Stimulated activated CD8-positive, alpha-beta memory T cell treated with anti-CD3 and anti-CD28 coated beads, Interleukin-7, amount 100 ng/mL, for 4 hours (primary cell): ENCODE measurements around the gene BLACAT1.
"Not testable (repeated sequence)": the region's sequence is repeated elsewhere in the genome, so short reads cannot be mapped to it uniquely, and the experiment has no call there.

Source experiments
- DNase-seq, 2 donors: peaks; one replicate each; pipeline ENCODE4 v3.0.0-alpha.2; 2020; ENCODE audit warnings: low read depth in 2 of 2

BLACAT1 gene

DNA sequence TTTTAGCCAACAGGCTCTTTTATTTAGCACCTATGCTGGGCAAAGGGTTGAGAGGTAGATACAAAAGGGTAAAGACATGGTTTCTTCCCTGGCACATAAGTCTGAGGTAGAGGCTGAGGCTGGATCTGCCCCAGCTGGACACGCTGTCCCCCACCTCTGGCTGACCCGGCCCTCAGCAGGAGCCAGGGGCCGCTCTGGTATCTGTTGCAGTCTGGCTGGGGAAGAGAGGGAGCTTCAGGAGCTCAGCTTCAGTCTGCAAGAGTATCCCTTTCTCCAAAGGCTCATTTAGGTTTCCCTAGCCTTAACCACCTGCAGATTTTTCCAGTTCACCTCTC is 14.2 kb downstream of the BLACAT1 start:
- no peak for DNase-seq

DNA sequence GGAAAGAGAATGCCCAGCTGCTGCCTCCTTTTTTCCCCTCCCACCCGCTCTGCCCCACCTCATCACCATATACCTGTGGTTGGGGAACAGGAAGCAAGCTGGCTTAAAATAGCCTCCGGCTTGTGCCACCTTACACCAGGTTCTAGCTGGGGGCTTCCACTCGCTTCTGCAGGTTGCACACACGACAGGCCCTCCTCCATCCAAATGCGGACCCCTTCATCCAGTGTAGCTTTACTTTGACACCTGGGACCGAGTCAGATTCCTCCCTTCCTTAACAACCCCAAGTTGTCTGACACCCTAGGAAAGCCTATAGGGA is 14.6 kb downstream of the BLACAT1 start:
- no peak for DNase-seq

DNA sequence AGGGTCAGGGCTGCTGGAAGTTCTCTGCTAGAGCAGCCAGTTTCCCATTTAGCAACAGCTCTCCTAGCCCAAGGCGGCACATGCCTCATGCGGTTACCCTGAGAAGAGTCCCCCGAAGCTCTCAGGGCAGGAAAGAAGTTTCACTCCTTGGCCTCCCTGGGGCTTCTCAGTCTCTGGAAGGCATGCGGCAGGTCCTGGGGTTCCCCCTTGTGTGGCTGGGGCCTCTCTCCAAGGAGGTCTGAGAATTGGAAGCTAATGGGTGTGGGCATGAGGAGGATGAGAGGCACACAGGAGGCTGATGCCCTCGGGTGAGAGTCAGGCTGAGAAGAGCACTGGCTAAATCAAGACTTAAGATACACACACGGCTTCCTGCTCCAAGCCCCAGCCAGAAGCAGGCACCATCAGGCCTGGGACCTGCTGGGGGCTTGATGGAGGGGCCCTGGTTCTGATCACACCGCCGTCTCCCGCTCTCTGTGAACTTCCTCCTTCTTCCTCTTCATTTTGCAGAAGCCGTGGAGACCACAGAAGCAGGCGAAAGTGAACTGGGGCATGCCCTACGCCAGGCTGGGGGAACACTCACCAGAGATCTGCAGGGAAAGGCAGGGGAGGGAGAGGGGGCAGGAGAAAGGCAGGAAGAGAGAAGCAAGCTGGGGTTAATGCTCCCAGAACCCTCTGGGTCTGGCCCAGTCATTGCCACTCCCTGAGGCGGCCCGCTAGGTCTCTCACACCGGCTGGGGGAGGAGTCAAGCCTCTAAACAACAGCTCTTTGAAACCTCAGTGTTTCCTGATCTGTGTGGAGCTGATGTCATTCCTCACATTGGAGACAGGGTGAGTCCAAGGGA is 15.1 kb downstream of the BLACAT1 start:
- DNase-seq = peak; percentile 33 to 55

DNA sequence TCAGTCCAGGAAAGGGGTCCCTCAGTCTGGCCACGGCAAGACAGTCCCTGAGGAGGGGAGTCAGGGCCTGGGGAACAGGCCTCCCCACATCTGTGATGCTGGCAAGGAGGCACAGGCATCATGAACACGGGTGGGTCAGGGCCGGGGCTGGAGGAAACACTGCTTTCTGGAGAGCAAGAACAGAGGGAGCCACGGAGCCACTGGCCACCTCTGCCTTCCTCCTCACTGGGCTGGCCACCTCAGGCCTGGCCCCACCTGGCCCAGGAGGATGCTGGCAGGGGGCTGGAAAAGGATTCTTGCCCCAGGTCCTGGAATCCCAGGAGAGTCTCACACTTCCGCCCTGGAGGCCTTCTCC is 15.7 kb downstream of the BLACAT1 start:
- no peak for DNase-seq

DNA sequence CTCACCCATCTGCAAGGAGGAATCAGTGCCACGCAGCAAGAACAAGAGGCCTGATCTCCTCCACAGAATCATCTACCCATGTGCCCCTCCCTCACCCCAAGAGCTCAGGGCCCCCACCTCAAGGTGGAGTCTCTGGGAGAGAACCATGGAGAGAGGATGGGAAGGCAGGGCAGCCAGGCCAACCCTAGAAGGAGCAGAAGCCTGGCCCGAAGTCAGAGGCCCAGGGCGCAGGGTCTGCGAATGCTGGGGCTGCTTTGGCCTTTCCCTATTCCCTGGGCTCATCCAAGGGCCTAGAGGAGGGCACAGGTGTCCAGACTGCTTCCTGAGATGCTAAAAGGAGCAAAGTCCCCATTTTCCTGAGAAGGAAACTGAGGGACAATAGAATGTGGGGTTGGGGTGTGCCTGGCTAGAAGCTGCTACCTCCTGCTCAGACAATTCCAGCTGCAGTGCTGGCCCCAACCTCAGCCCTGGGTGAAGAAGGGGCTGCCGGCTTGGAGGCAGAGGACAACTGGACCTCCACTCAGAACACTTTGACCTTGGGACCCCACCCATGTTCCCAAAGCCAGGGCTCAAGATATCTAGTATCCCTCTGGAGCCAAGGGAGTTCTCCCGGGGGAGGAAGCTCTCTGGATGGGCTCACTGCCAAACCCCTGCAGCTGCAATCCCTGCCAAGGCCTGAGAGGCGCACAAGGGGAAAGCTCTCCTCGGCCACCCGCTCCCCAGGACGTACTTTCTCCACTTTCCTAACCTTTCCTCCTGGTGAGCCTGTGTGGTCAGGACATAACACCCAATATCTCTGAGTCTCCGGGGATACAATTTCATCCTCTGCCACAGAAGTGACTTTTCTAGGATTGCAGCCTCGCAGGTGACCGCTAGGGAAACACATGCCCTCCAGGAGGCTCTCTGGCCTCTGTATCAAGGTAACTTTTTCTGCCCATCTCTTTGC is 17.4 kb downstream of the BLACAT1 start:
- DNase-seq = no peak

DNA sequence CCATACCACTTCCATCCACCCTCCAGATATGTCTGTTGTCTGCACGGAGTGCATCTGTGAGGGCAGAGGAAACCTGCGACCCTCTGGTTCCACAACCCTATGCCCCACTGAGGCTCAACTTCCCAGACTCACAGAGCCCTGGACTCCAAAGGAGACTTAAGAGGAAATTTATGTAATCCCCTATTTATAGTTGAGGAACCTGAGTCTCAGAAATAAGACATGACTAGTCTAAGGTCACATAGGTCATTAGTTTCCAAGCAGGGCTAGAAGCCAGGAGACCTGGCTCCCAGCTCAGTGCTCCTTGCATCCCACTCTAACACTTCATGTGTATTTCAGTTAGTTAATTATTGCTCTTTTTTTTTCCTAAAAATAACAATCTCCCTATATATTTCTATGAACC is 18.3 kb downstream of the BLACAT1 start:
- no peak for DNase-seq

DNA sequence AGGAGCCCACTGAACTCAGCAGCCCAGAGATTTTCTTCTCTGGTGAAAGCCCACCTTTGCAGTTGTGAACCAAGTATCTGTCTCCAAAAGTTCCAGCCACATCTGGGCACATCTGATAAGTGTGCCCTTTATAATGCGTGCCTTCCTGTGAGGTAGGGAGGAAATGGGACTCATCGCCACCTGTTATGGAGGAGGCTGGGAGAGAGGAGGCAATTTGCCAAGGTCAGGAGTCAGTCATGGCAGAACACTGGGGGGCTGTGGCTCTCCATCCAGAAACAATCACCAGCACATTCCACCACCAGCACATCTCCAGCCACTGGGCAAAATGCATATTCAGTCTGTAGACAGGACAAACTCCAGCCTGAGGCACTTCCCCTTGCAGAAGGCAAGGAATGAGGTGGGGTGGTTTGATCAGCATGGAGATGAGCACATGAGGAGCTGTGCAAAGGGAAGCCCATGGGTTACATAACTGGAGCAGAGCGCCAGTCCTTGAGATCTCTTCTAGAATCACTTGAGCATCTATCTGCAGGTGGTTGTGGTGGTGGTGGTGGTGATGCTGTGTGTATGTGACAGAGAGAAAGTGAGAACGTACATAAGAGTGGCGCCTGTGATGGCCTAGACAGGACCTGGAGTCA is 19.0 kb downstream of the BLACAT1 start:
- DNase-seq = no peak

DNA sequence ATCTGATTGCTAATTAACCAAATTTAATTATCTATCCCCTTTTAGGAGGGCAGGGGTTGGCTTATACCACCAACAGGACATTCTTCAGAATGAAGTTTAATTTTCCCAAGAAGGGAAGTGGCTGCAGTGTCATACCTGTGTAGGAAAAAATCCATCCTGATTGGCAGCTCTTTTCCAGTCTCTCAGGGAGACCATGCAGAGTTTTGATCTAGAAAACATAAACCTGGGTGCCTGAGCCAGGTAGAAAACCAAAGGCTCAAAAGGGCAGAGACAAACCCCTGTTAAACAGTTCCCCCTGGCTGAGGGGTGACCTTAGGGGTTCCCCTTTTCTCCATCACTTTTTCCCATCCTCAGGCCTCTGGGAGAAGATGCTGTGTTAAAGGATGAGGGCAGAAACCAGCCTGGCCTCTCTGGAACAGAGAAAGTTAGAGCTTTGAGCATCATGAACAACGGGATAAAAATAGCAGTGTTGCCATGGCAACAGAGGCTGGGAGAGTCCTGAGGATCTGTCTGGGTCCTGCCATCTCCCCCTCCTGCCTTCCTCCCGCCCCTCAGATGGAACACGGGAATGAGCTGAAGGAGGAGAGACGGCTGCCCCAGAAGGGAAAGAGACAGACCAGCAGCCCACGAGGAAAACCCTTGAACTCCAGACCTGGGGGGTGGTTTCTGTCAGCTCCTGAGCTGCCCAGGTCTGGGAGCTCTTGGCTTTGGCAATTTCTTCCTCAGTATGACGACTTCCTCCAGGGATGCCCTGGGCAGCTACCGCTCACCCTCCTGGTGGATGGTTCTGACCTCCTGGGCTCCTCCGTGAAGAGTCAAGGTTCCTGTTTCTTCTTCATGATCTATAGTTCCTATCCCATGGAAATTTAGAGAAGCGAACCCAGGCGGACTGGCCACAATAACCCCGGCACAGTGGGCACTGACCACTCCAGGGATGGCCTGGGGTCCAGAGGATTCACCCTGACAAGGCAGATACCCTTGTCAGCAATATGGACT is 20.0 kb downstream of the BLACAT1 start:
- DNase-seq = no peak

DNA sequence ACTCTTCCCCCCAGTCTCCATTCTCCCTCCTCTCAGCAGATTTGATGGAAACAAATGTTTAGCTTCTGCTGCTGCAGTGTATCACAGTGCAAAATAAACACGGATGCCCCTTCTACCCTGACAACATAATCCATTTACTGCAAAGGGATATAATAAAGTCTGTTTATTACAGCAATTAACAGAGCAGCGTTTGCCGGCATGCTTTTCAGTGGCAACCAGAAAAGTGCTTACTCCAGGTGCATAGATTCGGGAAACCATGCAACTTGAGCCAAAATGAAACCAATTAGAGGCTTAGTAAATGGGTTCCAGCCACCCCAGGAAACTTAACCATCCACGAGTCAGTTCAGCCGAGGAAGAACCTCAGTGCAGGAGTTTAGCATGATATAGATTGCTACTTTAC is 21.1 kb downstream of the BLACAT1 start:
- DNase-seq = no peak

DNA sequence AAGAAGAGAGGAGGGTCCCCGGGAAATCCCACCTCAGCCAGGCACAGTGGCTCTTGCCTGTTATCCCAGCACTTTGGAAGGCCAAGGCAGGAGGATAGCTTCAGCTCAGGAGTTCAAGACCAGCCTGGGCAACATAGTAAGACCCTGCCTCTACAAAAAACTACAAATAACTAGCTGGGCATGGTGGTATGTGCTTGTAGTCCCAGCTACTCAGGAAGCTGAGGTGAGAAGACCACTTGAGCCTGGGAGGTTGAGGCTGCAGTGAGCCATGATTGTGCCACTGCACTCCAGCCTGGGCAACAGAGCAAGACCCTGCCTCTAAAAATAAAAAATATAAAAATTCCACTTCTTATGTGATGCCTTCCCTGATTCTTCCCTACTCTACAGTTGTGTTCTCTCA is 23.2 kb downstream of the BLACAT1 start:
- DNase-seq = not testable (repeated sequence)

DNA sequence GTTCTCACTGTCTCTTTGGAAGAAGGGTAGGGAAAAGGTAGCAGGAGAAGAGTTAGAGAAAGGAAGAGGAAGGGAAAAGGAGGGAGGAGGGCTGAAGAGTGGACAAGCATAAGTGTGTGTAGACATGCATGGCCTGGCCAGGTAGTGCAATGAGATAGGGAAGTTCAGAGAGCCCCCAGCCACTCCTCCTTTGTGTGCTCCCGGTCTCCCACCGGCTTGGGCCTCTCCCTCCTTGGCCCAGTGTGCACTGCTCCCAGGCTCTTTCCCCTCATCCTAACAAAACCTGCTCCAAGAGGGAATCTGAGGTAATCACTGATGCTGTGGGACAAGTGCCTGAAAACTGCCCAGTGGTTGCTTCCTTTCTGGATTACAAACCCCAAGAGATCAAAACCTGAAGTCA is 23.7 kb downstream of the BLACAT1 start:
- DNase-seq = no peak

DNA sequence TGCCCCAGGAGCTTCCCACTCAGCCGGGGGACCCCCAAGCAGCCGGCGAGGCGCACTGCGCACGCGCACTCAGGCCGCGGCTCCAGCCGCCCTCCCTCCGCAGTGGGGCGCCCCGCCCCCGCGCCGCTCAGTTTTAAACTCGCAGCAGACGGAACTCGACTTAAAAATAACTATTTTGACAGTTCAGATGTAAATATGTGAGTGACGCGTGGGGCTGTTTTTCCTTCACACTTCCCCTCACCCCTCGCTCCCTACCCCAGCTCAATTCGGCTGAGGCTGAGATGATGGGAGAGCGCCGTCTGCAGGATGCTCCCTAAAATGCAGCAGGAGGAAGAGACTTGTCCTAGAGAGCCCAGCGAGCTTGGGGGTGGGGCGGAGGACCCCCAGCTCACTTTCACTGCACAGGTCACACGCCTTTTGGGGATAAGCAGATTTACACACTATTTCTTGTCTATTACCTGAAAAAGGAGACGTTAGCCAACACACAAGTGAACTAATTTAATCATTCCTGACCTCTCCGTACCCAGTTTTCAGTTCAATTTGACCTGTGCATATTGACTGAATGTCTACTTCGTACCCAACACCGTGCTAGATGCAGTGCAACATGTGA is 25.0 kb downstream of the BLACAT1 start:
- peak; percentile 11 to 50 for DNase-seq

DNA sequence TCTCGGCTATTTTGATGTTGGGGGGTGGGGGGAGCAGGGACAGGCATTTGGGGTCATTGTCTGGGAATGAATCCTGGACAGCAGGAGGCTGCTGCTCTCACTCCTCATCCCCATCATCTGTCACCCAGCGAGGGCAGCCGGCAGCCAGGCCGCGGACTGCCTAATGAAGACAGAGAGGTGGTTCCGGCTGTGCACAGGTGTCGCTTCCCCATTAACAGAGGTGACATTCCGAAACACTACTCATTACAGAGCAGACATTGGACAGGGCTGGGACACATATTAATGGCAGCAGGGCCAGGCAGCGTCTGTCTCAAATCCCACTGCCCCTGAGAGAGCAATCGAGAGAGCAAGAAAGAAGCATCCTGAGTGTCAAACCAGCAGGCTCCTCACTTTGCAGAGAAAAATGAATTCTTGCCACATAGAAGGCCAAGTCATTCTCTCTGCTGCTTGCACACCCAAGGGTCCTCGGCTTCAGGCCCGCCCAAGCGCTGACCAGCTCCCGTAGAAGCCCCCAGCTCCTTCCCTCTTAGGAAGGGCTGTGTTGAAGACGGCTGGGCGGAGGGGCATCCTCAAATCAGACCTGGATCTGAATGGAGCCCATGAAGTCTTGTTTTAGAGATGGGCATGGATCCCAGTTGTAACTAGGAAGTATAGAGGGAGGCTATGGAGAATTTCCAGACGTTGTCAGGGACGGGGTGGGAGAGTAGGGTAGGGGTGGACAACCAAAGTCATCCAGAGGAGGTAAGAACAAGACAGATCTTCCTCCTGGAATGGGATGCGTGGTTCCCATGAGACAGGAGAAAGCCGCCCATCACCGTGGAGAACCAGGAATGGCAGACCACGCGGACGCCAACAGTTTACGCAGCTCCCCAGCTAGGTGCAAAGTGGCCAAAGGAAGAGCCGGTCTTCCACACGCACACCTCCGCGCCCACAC is 25.8 kb downstream of the BLACAT1 start:
- DNase-seq = no peak

DNA sequence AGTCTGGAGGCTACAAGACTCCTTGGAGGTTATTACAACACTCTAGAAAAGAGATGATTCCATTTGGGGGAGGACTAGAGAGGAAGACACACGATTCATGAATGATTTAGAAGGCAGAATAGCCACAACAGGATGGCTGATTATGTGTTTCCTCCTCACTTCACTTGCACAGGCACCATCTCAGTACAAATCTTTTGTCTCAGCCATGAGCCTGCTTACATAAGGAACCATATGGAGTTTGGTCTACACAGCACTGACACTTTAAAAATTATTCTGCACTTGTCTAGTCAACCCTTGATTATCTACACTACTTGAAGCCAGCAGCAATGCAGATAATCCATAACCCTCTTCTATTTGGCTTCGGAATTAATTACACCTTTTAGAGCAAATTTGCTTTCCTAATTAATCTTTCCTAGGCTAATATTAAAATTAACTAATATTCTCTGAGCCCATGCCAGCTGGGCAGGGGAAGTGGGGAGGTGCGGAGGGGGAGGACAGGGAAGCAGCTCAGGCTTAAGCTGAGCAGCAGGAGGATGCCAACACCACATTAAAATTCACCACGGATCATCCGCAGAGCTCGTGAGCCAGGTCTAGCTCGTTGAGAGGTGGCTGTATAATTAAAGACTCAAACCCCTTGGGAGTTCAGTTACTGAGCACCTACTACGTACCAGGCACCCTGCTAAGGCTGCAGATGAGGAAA is 30.8 kb downstream of the BLACAT1 start:
- no peak for DNase-seq

DNA sequence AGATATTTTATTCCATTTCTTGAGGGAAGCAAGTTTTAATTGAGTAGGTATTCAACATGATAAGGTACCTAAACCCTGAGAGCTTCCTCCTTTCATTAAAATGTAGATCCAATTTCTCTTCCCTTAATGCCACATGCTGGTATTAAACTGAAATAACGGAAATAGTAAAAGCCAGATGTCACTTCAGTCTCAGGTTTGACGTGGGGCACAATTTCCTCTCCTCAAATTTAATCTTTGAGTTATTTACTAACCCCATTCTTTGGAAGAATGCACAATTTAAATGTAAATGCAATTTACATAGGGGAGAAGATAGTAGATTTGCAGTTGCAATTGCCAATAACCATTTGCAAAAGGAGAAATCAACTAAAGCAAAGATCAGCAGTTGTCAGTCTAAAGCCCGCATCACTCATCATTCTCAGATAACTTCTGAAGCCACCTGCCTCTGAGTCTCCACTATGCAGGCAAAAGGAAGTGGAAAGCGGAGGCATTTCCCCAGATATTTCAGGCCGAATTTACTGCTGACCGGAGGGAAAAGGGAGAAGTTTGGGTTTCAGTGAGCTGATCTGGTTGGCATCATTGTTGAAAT is 31.9 kb downstream of the BLACAT1 start:
- DNase-seq = no peak

DNA sequence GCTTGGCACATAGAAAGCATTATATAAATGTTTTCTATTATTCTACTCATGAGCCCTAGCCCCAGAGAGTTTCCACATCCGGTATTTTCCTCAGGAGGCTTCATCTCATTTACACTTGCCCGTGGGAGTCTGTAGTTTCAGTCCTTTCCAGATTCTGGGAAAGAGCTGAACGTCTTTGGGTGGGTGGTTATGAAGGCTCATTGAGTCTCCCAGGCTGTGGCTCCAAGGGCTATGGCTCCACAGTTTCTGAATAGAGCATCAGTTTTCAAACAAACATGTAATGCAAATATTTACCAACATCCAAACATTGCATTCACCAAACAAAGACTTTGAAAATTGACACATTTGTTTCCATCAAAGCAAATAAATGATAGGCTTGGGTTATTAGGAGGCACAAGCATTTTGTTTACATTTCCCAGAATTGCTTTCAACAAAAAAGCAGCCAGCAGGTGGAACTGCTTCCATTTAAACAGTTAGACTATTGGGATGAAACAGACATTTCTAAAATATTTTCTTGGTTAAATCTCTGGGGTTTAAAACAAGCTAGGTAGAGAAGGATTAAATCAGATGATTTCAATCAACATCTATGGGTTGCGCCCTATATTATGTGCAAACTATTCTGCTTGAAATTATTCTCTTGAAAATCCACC is 32.7 kb downstream of the BLACAT1 start:
- no peak for DNase-seq

DNA sequence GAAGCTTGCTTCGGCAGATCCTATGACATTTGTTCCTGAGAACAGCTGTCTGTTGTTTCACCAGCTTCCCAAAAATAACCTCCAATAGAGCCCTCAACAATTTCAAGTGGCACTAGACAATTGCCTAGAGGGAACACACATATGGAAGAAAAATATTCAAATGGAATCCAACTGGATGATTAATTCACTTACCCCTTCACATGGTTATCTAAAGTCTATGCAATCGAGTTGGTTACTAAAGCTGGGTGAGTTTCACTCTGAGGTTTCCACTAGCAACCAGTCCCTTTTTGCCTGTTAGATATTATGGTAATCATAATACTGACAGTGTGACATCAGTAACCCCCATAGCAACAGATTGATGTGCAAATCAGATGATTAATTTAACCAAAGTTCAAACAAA is 34.0 kb downstream of the BLACAT1 start, which contains the start of gene LEMD1:
TSS of gene LEMD1 (minus strand) at position 259 of the 400 bp plus-strand sequence. CDS start 1,520 bp downstream, outside the sequence.
- DNase-seq = no peak

DNA sequence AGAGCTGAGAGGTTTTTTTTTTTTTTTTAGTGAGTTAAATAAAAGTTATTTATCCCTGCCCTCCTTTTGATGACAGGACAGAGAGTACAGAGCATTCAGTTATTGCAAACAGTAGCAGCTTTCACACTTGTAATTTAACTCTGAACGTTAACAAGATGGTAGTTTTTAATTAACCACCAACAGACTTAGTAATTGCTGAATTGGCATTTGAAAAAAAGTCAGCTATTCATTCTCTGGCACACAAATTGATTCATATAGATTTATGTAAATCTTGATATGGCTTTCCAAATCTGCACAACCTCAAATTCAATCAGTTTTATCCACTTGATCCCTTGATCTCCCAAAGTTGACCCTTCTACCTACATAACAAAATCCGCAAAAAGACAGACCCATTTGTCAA is 34.9 kb downstream of the BLACAT1 start:
- no peak for DNase-seq
